DOHH2 (cell line): ENCODE data around the gene CCDC138.

Source experiments
- H3F3A ChIP-seq: fragments of 200-600 bp; sonication (generic), shearing (Covaris generic); 2 replicates; pipeline ENCODE4 v1.6.0; 2016; ENCODE audit warnings: antibody characterized with exemption, mild to moderate bottlenecking; ENCODE audit not compliant: control insufficient read depth, insufficient read depth
- H3K27ac ChIP-seq: fragments of 200-600 bp; sonication (generic); 2 replicates; pipeline ENCODE4 v1.5.1; 2014; ENCODE audit warnings: low read depth, mild to moderate bottlenecking, low read length, moderate library complexity
- H3K27me3 ChIP-seq: fragments of 200-600 bp; sonication (generic); 2 replicates; pipeline ENCODE4 v1.6.1; 2014; ENCODE audit warnings: mild to moderate bottlenecking, low read length, mixed read lengths; ENCODE audit not compliant: control insufficient read depth
- H3K36me3 ChIP-seq: fragments of 200-600 bp; sonication (generic); 2 replicates; pipeline ENCODE4 v1.6.1; 2014; ENCODE audit warnings: mild to moderate bottlenecking, low read length, moderate library complexity, mixed read lengths; ENCODE audit not compliant: control insufficient read depth
- H3K4me1 ChIP-seq: fragments of 200-600 bp; sonication (generic); 2 replicates; pipeline ENCODE4 v1.6.1; 2014; ENCODE audit warnings: mild to moderate bottlenecking, low read length, mixed read lengths; ENCODE audit not compliant: control insufficient read depth
- H3K4me2 ChIP-seq: fragments of 200-600 bp; sonication (generic); 2 replicates; pipeline ENCODE4 v1.6.0; 2014; ENCODE audit warnings: mild to moderate bottlenecking, low read length, moderate library complexity
- H3K4me3 ChIP-seq: fragments of 200-600 bp; sonication (generic); 2 replicates; pipeline ENCODE4 v1.5.1; 2014; ENCODE audit warnings: mild to moderate bottlenecking, low read length, mixed read lengths
- H3K79me2 ChIP-seq: fragments of 200-600 bp; sonication (generic); 2 replicates; pipeline ENCODE4 v1.6.1; 2014; ENCODE audit warnings: mild to moderate bottlenecking, low read length, mixed read lengths; ENCODE audit not compliant: control insufficient read depth
- H3K9me2 ChIP-seq: fragments of 200-600 bp; sonication (generic); replicated peaks from 2 replicates; pipeline ENCODE4 v1.6.1; 2014; ENCODE audit warnings: mild to moderate bottlenecking, low read length, mixed read lengths; ENCODE audit not compliant: control insufficient read depth
- H3K9me3 ChIP-seq: fragments of 200-600 bp; sonication (generic); 2 replicates; pipeline ENCODE4 v1.6.1; 2014; ENCODE audit warnings: antibody characterized with exemption, low read length, mixed read lengths; ENCODE audit not compliant: control insufficient read depth, insufficient read depth
- H4K20me1 ChIP-seq: fragments of 200-600 bp; sonication (generic); 2 replicates; pipeline ENCODE4 v1.6.0; 2014; ENCODE audit warnings: low read depth, mild to moderate bottlenecking, antibody characterized with exemption, low read length, moderate library complexity; ENCODE audit not compliant: control insufficient read depth, insufficient read depth
- CTCF ChIP-seq: fragments of 200-600 bp; sonication (generic); IDR thresholded peaks from one replicate; pipeline ENCODE4 v1.5.1; 2014; ENCODE audit warnings: antibody characterized with exemption, mild to moderate bottlenecking, low read depth, low read length; ENCODE audit not compliant: poor library complexity, severe bottlenecking
- EZH2phosphoT487 ChIP-seq: fragments of 200-600 bp; sonication (generic); IDR thresholded peaks from 2 replicates; pipeline ENCODE4 v1.6.1; 2017; ENCODE audit warnings: borderline replicate concordance, mild to moderate bottlenecking, antibody characterized with exemption, low read length, moderate library complexity, mixed read lengths

Gene CCDC138

GRCh38 chr2:108911401-108911800, 124.8 kb downstream of the CCDC138 start:
- H3K9me3 ChIP-seq: no peaks in the 10 kb centered on the region
- no peak overlapping the region for H3K27ac ChIP-seq
- no peaks in the 10 kb centered on the region for H3K4me1 ChIP-seq
- H3K27me3 ChIP-seq: no peaks in the 10 kb centered on the region
- H3K9me2 ChIP-seq: no peaks in the 10 kb centered on the region
- H4K20me1 ChIP-seq: no peaks in the 10 kb centered on the region
- H3K4me2 ChIP-seq: no peak overlapping the region
- H3K79me2 ChIP-seq: no peaks in the 10 kb centered on the region
- H3F3A ChIP-seq: no peaks in the 10 kb centered on the region
- no peak overlapping the region for H3K4me3 ChIP-seq
- no peak for TF ChIP-seq EZH2phosphoT487
- no peak for TF ChIP-seq CTCF
- no peaks in the 10 kb centered on the region for H3K36me3 ChIP-seq

GRCh38 chr2:108911807-108912628, 125.4 kb downstream of the CCDC138 start:
- Histone ChIP-seq H3K27me3 (no peaks in the 10 kb centered on the region), H3K36me3 (no peaks in the 10 kb centered on the region), H3K9me2 (no peaks in the 10 kb centered on the region), H3K4me2 (no peak overlapping the region), H3K4me3 (no peak overlapping the region), H4K20me1 (no peaks in the 10 kb centered on the region), H3K79me2 (no peaks in the 10 kb centered on the region), H3K9me3 (no peaks in the 10 kb centered on the region), H3K27ac (no peak overlapping the region), H3F3A (no peaks in the 10 kb centered on the region), H3K4me1 (no peaks in the 10 kb centered on the region)
- TF ChIP-seq CTCF (no peak), EZH2phosphoT487 (no peak)

GRCh38 chr2:108912629-108912902, 126.0 kb downstream of the CCDC138 start:
- H3K9me2 ChIP-seq: no peaks in the 10 kb centered on the region
- no peak overlapping the region for H3K4me2 ChIP-seq
- no peaks in the 10 kb centered on the region for H3K79me2 ChIP-seq
- TF ChIP-seq EZH2phosphoT487 (no peak), CTCF (no peak)
- H3K4me1 ChIP-seq: no peaks in the 10 kb centered on the region
- H4K20me1 ChIP-seq: no peaks in the 10 kb centered on the region
- H3K4me3 ChIP-seq: no peak overlapping the region
- no peaks in the 10 kb centered on the region for H3K27me3 ChIP-seq
- no peaks in the 10 kb centered on the region for H3K9me3 ChIP-seq
- H3K27ac ChIP-seq: no peak overlapping the region
- no peaks in the 10 kb centered on the region for H3F3A ChIP-seq
- no peaks in the 10 kb centered on the region for H3K36me3 ChIP-seq
